Stimulated activated CD4-positive, alpha-beta T cell treated with anti-CD3 and anti-CD28 coated beads, Interleukin-4, amount 100 ng/mL, for 1 hour (primary cell): Measurements from ENCODE around the gene KLK3.
"Not testable (repeated sequence)": the region's sequence is repeated elsewhere in the genome, so short reads cannot be mapped to it uniquely, and the experiment has no call there.

ENCODE experiments used
- DNase-seq: peaks from one replicate; pipeline ENCODE4 v3.0.0-alpha.2; 2020

KLK3 gene

DNA sequence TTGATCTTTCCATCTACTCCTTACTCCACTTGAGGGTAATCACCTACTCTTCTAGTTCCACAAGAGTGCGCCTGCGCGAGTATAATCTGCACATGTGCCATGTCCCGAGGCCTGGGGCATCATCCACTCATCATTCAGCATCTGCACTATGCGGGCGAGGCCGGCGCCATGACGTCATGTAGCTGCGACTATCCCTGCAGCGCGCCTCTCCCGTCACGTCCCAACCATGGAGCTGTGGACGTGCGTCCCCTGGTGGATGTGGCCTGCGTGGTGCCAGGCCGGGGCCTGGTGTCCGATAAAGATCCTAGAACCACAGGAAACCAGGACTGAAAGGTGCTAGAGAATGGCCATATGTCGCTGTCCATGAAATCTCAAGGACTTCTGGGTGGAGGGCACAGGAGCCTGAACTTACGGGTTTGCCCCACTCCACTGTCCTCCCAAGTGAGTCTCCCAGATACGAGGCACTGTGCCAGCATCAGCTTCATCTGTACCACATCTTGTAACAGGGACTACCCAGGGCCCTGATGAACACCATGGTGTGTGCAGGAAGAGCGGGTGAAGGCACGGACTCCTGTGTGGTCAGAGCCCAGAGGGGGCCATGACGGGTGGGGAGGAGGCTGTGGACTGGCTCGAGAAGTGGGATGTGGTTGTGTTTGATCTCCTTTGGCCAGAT is 15.8 kb downstream of the KLK3 start:
- DNase-seq: peak; percentile 15

DNA sequence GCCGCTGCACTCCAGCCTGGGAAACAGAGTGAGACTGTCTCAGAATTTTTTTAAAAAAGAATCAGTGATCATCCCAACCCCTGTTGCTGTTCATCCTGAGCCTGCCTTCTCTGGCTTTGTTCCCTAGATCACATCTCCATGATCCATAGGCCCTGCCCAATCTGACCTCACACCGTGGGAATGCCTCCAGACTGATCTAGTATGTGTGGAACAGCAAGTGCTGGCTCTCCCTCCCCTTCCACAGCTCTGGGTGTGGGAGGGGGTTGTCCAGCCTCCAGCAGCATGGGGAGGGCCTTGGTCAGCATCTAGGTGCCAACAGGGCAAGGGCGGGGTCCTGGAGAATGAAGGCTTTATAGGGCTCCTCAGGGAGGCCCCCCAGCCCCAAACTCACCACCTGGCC is 18.3 kb downstream of the KLK3 start, which contains the start of gene KLK2:
KLK2 (plus strand) TSS at position 384 of the 400 bp plus-strand sequence. CDS start 35 bp downstream, outside the sequence.
- no peak for DNase-seq

DNA sequence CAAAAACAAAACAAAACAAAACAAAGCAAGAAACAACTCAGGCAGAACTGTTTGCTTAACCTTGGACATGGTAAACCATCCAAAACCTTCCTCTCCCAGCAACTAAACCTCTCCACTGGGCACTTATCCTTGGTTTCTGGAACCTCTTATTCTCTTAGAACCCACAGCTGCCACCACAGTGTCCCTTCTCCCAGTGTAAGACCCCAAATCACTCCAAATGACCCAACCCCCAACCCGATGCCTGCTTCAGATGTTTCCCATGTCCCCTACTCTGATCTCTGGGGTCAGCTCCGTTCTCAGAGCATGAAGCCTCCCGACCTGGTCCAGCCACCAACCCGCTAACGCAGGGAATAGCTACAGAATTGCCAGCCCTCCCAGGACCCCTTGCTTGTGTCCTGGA is 19.5 kb downstream of the KLK3 start:
- no peak for DNase-seq

DNA sequence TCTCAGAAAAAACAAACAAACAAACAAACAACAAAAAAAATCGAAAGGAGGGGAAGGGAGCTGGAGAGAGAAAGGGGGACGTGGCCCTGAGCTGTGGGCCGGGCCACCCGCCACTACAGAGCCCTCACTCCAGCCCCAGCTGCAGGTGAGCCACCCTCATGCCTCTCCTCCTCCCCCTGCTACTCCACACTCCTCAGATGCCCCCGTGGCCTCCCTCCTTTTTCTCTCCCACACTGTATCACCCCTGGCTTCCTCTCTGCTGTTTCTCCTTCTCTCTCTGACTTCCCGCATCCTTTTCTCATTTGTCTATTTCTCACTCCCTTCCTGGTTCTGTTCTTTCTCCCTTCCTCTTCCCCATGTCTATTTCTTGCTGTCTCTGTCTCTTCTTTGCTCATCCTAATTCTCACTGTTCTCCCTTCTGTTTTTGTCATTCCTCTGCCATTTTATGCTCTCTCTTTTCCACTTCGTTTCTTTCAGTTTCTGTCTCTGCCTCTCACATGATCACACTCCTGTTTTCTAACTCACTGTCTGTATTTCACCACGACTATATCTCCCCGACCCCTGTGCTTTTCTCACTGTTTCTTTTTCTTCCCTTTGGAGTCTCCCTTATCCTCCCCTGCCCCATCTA is 21.2 kb downstream of the KLK3 start:
- DNase-seq: no peak

DNA sequence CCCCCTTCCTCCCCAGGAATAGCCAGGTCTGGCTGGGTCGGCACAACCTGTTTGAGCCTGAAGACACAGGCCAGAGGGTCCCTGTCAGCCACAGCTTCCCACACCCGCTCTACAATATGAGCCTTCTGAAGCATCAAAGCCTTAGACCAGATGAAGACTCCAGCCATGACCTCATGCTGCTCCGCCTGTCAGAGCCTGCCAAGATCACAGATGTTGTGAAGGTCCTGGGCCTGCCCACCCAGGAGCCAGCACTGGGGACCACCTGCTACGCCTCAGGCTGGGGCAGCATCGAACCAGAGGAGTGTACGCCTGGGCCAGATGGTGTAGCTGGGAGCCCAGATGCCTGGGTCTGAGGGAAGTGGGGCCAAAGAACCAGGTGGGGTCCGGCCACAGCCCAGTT is 21.7 kb downstream of the KLK3 start:
- no peak for DNase-seq

DNA sequence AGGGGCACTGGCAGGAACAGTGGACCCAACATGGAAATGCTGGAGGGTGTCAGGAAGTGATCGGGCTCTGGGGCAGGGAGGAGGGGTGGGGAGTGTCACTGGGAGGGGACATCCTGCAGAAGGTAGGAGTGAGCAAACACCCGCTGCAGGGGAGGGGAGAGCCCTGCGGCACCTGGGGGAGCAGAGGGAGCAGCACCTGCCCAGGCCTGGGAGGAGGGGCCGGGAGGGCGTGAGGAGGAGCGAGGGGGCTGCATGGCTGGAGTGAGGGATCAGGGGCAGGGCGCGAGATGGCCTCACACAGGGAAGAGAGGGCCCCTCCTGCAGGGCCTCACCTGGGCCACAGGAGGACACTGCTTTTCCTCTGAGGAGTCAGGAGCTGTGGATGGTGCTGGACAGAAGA is 22.6 kb downstream of the KLK3 start:
- no peak for DNase-seq

DNA sequence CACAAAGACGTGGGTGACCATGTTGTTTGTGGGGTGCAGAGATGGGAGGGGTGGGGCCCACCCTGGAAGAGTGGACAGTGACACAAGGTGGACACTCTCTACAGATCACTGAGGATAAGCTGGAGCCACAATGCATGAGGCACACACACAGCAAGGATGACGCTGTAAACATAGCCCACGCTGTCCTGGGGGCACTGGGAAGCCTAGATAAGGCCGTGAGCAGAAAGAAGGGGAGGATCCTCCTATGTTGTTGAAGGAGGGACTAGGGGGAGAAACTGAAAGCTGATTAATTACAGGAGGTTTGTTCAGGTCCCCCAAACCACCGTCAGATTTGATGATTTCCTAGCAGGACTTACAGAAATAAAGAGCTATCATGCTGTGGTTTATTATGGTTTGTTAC is 24.1 kb downstream of the KLK3 start:
- DNase-seq: no peak

DNA sequence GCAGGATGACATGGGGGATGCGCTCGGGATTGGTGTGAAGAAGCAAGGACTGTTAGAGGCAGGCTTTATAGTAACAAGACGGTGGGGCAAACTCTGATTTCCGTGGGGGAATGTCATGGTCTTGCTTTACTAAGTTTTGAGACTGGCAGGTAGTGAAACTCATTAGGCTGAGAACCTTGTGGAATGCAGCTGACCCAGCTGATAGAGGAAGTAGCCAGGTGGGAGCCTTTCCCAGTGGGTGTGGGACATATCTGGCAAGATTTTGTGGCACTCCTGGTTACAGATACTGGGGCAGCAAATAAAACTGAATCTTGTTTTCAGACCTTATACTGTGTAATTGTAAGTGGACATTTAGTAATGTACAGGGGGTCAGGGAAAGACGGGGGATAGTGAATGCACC is 25.5 kb downstream of the KLK3 start:
- no peak for DNase-seq

DNA sequence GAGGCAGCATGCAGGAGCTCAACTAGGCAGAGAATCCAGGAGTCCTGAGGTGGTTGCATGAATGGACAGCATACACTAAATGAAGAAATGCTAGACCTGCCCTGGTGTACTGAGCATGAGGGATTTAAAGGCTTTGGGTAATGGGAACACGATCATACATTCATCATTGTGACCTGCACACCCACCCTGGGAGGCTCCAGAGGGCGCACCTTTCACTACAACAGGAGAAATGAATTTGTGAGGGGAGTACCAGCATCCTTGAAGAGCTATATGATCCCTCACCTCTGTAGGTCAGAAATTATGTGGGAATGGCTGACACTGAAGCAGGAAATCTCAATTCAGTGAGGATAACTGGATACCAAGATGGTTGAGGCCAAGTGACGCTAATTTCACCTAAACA is 27.5 kb downstream of the KLK3 start:
- no peak for DNase-seq

DNA sequence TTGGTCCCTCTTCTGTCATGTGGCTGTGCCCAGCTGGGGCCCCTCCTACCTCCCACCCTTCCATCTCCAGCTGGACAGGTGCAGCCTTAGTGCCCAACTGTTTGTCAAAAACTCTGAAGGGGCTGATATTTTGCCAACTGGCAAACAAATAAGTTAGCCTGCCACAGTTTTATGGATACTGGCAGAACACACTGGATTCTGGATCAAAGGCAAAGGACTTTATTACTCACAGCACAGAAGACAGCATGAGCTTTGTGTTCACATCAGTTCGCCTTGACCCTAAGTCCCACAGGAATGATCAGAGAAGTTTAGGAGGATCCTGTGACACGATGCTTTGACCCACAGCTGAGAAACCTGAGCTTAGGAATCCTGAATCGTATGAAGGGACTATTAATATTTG is 34.9 kb downstream of the KLK3 start:
- DNase-seq: no peak

DNA sequence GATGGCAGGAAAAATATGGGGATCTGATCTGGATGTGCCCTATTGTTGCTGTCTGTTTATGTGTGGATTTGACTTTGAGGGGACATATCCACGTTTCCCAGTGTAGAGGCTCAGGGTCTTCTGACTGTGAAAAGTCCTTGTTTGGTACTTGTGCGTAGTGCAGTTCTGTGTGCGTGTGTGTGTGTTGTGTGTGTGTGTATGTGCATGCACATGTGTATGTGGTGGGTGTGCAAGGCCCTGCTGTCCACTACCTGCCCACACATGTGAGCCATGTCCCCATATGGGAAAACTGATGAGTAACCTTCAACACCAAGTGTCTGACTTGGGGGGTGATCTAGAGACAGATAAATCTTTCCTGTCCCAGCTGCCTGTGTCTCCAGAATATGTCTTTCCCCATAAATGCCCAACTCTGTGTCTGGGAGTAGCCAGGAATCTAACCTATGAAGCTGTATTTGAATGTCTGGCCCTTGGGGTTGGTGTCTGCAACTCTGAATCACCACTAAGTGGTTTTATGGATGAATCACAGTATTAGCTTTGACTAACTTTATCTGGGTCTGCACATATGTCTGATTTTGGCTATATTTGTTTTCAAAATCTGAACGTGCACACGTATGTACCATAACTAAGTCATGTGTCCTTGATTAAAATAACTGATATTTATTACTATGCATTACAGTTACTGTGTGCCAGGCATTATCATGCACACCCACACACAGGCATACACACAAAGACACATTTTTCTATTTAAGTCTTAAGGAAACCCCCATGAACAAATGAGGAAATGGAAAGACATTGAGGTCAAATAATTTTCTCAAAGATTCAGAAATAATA is 35.9 kb downstream of the KLK3 start:
- DNase-seq: no peak

DNA sequence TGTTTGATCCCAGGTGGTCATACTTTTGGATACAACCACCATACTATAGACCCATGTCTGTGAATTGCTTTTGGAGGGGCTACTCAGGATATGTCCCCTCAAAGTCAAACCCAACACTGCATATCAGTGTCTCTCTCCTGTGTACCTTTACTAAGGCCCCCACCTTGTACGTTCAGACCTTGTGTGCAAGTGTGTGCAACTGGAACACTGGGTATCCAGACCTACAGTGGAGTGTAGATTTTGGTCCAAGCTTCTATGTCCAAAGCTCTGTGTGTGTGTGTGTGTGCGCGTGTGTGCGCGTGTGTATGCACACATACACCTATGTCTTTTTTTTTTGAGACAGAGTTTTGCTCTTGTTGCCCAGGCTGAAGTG is 36.5 kb downstream of the KLK3 start:
- no peak for DNase-seq

DNA sequence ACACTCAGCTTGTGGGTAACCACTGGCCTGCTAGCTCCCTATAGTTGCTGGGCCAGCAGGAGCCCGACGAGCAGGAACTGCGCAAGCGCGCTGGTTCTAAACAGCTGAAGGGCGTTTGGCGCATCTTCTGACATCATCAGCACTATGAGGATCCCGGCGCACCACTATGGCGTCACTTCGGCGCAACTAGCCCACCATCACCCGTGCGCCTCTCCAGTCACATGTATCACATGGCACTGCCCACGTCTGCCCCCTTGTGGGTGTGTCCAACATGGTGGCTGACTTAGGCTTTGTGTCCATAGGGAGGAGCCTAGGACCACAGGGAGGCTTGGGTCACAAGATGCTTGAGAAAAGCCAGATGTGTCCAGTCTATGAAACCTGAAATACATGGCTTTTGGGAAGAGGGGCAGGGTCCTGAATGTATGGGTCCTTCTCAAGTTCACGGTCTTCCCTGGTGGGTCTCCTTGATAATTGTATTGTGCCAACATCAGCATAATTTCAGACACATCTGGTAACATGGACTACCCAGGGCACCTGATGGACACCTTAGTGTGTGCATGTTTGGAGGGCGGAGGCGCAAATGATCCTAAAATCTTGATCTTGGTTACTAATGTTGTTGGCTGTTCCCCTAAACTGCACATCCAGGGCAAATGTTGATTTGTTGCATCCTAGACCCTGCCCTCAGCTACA is 38.5 kb downstream of the KLK3 start:
- no peak for DNase-seq

DNA sequence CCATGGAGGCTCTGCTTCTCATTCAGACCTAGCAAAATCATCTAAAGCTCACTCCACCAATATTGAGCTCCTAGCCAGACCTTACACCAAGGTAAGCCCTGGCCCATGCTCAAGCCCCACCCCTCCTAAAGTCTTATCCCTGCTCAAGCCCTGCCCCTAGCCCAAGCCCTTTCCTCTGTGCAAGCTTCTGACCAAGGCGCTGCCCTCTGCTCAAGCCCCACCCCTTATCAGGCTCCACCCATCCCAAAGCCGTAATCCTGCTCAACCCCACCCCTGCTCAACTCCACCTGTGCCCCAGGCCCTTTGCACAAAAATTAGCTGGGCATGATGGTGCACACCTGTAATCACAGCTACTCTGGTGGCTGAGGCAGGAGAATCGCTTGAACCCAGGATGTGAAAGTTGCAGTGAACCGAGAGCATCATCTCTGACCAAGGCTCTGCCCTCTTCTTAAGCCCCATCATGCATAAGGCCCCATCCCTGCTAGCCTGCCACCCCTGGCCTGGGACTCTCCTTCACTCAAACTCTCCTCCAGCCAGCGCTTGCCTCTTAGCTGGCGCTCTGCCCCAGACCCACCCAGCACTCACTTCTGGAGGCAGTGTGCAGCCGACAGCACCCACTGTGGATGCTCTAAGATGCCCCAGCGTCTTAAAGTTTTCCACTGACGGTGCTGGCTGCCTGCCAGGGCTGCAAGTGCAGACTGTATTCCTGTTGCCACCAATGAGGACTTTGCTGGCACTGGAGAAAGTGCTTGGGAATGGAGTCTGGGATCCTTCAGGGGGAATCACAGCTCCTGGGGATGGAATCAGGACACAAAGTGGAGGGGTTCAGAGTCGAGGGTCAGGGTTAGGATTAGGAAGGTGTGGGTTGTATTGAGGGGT is 40.0 kb downstream of the KLK3 start:
- DNase-seq: no peak

DNA sequence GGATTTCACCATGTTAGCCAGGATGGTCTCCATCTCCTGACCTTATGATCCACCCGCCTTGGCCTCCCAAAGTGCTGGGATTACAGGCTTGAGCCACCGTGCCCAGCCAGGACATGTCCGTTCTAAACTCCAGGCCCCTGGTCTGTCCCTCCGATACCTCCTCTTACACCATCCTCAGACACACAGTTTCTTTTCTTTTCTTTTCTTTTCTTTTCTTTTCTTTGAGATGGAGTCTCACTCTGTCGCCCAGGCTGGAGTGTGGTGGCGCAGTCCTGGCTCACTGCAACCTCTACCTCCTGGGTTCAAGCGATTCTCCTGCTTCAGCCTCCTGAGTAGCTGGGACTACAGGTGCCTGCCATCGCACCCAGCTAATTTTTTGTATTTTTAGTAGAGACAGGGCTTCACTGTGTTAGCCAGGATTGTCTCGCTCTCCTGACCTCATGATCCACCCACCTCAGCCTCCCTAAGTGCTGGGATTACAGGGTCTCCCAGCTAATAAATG is 41.4 kb downstream of the KLK3 start:
- DNase-seq: not testable (repeated sequence)

DNA sequence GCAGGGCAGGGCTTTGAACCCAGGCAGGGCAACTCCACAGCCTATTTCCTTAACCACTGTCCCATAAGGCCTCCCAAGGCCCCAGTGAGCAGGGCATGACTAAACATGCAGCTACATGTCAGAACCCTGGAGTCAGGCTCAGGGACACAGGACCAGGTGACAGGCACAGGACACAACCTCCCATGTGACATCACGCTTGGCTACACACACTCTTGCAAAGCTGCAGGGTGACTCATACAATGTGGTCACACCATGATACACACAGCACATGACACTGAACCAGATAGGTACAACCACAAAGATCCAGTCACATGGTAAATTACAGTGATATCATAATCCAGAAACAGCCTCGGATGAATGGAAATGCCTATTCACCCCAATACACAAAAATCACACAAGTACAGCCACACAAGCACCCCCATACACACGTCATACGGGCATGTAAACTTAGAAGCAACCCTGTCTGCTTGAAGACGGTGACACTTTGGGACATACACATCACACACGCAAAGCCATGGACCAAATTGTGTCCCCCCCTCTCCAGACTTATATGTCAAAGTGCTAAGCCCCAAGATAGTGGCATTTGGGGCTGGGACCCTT is 42.0 kb downstream of the KLK3 start:
- DNase-seq: no peak

DNA sequence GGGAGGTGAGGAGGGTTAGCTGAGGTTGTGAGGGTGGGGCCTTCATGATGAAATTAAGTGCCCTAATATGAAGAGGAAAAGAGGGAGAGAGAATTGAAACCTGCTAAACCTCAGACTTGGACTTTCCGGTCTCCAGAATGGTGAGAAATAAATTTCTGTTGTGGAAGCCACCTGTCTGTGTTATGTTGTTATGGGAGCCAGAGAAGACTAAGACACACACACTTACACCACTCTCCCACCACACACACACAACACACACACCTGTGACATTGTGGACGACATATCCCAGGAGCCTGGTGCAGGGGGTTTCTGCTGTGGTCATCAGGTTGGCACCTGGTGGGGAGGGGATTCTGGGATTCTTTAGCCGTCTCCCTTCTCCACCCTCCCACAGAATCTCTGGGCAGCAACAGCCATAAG is 42.5 kb downstream of the KLK3 start:
- no peak for DNase-seq

DNA sequence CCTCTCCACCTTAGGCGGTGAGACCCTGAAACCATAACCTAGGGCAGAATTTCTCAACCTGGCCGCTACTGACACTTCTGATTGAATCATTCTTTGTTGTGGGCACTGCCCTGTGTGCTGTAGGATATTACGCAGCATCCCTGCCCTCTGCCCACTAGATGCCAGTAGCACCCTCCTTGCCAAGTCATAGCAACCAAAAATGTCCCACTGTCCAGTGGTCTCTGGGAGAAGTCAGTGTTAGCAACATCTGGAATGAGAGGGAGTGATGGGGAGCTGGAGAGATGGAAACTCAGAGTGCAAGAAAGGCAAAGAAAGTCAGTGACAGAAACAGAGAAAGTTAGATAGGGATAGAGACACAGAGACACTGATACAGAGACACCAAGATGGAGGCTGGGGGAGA is 42.9 kb downstream of the KLK3 start:
- DNase-seq: no peak

DNA sequence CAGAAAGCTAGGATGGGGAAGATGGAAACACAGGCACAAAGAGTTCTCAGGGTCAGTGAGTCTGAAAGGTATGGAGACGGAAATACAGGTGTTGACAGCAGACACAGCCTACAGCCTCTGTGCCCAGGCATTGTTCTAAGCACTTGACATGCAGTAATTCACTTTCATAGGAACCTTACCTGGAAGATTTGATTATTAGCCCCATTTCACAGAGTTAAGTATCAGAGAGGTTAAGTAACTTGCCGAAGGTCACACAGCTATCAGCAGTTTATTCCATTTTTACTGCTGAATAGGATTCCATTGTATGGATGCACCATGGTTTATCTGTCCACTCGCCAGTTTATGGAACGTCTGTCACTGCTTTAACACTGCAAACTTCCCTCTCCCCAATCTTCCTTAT is 43.3 kb downstream of the KLK3 start:
- no peak for DNase-seq

DNA sequence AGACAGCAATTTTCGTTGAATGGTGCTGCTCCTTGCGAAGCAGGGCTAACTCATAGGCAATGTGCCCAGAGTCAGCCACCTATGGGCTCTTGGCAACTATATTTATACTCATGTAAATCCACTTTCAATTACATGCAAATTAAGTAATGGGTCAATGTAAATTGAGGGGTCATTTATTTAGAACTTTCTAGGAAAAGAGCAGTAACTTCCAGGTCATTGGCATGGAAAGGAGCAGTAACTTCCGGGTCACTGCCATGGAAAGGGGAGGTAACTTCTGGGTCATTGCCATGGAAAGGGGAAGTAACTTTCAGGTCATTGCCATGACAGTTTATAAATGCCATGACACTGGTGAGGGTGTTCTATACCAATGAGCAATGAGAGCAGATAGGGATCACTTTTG is 44.9 kb downstream of the KLK3 start:
- no peak for DNase-seq

DNA sequence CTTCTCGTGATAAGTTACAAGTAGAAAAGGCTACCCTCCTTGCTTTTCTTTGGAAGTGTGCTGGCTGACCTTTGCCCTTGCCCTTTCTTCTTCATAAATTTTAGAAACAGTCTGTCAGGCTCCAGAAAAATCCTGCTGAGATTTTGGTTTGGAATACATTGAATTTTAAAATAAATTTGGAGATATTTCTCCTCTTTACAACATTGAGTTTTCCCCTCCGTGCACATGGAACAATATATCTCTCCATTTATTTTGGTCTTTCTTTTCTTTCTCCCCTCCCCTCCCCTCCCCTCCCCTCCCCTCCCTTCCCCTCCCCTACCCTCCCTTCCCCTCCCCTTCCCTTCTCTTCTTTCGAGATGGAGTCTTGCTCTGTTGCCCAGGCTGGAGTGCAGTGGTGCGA is 47.9 kb downstream of the KLK3 start:
- DNase-seq: no peak

DNA sequence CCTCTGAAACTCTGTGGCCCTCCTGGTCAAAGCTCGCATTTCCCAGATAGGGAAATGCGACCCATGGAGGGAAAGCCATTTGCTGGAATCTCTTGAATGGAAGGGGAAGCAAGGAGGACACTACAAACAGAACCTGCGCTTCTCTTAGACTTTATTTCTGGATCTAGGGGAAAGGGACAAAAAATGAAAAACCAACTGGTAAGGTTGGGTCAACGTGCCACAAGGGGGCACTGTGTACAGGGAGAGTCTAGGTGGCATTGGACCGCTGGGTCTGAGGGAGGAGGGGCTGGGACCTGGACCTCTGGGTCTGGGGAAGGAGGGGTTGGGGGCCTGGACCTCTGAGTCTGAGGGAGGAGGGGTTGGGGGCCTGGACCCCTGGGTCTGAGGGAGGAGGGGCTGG is 51.5 kb downstream of the KLK3 start:
- DNase-seq: peak; percentile 33
